ENCODE data around the gene ACR.

ACR gene

DNA sequence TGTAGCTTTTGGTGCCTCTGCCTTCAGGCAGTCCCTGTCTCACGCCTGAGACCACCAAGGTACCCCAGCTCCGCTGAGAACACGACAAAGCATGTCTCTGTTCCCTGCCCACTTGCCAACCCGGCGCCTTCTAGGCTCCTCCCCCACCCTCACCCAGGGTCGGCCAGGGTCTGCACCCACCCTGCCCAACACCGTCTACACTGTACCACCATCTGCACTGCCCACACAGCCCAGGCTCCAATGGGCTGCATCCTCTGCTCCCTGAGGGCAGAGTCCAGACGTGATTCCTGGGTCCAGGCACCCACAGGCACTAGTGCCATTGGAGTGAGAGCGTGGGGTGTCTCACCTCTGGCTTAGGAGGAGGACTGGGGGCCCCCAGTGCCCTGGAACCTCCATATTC lies 22.8 kb upstream of the ACR start:
- POLR2A ChIA-PET: no interaction called here
- TF ChIP-seq CTBP1 (IDR thresholded peaks at IDR 0.05; ENCODE audit: borderline replicate concordance): no peak
- no peak for TF ChIP-seq L3MBTL2 (conservative IDR thresholded peaks at IDR 0.05)
- no peak for TF ChIP-seq ZNF384 (IDR thresholded peaks at IDR 0.05)
- no peak for TF ChIP-seq TARDBP (IDR thresholded peaks at IDR 0.05)
- no peak for TF ChIP-seq PKNOX1 (IDR thresholded peaks at IDR 0.05)
- TF ChIP-seq BHLHE40 (IDR thresholded peaks at IDR 0.05; ENCODE audit: borderline replicate concordance): no peak
- no peak for TF ChIP-seq SP1 (IDR thresholded peaks at IDR 0.05)
- no peak for TF ChIP-seq SUZ12 (IDR thresholded peaks at IDR 0.05)
- TF ChIP-seq LEF1 (IDR thresholded peaks at IDR 0.05; ENCODE audit: borderline replicate concordance): no peak
- TF ChIP-seq NFRKB (IDR thresholded peaks at IDR 0.05): no peak
- no peak for TF ChIP-seq ELF4 (IDR thresholded peaks at IDR 0.05)
- TF ChIP-seq FOXA1 (IDR thresholded peaks at IDR 0.05): no peak
- TF ChIP-seq FOXK2 (IDR thresholded peaks at IDR 0.05): no peak
- CTCF ChIA-PET: no interaction called here
- no peak for DNase-seq (ENCODE audit: extremely low spot score)

DNA sequence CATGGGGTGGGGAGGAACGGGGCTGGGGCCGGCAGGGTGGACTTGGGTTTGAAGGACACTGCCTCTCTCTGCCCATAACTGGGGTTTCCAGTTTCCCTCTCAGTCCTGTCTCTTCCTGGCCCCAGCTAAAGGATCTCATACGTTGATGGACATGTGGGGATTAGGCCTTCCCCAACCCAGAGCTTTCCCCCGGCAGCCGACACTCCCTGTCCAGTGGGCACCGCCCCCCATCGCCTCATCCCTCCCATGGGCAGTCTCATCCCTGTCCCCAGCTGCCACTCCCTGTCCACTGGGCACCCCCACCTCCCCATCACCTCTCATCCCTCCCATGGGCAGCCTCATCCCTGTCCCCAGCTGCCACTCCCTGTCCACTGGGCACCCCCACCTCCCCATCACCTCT lies 22.2 kb upstream of the ACR start:
- no peak for TF ChIP-seq TARDBP (IDR thresholded peaks at IDR 0.05)
- no peak for TF ChIP-seq NFRKB (IDR thresholded peaks at IDR 0.05)
- no peak for TF ChIP-seq FOXK2 (IDR thresholded peaks at IDR 0.05)
- TF ChIP-seq HDGF (IDR thresholded peaks at IDR 0.05; ENCODE audit: borderline replicate concordance): no peak
- TF ChIP-seq SUZ12 (IDR thresholded peaks at IDR 0.05): no peak
- TF ChIP-seq L3MBTL2 (conservative IDR thresholded peaks at IDR 0.05): no peak
- TF ChIP-seq ARNT (IDR thresholded peaks at IDR 0.05): no peak
- TF ChIP-seq CTBP1 (IDR thresholded peaks at IDR 0.05; ENCODE audit: borderline replicate concordance): no peak
- TF ChIP-seq ELF4 (IDR thresholded peaks at IDR 0.05): no peak
- TF ChIP-seq PKNOX1 (IDR thresholded peaks at IDR 0.05): no peak
- no peak for TF ChIP-seq ZNF384 (IDR thresholded peaks at IDR 0.05)
- TF ChIP-seq SP1 (IDR thresholded peaks at IDR 0.05): no peak
- CTCF ChIA-PET: no interaction called here
- POLR2A ChIA-PET: no interaction called here
- no peak for DNase-seq (ENCODE audit: extremely low spot score)

- no peak for DNase-seq (ENCODE audit: extremely low spot score)
- ChIA-PET CTCF (interaction anchor here (0.8 kb wide), 1 partner anchor 28 kb away, joined by 3 read pairs; no protein-coding TSS in a partner anchor), POLR2A (no interaction called here)
- TF ChIP-seq L3MBTL2 (conservative IDR thresholded peaks at IDR 0.05) (no peak), FOXA1 (IDR thresholded peaks at IDR 0.05) (no peak), SP1 (IDR thresholded peaks at IDR 0.05) (no peak), FOXK2 (IDR thresholded peaks at IDR 0.05) (no peak), HDGF (IDR thresholded peaks at IDR 0.05; ENCODE audit: borderline replicate concordance) (no peak), SUZ12 (IDR thresholded peaks at IDR 0.05) (no peak), NFRKB (IDR thresholded peaks at IDR 0.05) (no peak), BHLHE40 (IDR thresholded peaks at IDR 0.05; ENCODE audit: borderline replicate concordance) (no peak), LEF1 (IDR thresholded peaks at IDR 0.05; ENCODE audit: borderline replicate concordance) (no peak), ZNF384 (IDR thresholded peaks at IDR 0.05) (no peak), ARNT (IDR thresholded peaks at IDR 0.05) (no peak), TARDBP (IDR thresholded peaks at IDR 0.05) (no peak), CTBP1 (IDR thresholded peaks at IDR 0.05; ENCODE audit: borderline replicate concordance) (no peak), ELF4 (IDR thresholded peaks at IDR 0.05) (no peak), PKNOX1 (IDR thresholded peaks at IDR 0.05) (no peak)
Observed at GRCh38 chr22:50716290-50717024, 21.5 kb upstream of the ACR start.

DNA sequence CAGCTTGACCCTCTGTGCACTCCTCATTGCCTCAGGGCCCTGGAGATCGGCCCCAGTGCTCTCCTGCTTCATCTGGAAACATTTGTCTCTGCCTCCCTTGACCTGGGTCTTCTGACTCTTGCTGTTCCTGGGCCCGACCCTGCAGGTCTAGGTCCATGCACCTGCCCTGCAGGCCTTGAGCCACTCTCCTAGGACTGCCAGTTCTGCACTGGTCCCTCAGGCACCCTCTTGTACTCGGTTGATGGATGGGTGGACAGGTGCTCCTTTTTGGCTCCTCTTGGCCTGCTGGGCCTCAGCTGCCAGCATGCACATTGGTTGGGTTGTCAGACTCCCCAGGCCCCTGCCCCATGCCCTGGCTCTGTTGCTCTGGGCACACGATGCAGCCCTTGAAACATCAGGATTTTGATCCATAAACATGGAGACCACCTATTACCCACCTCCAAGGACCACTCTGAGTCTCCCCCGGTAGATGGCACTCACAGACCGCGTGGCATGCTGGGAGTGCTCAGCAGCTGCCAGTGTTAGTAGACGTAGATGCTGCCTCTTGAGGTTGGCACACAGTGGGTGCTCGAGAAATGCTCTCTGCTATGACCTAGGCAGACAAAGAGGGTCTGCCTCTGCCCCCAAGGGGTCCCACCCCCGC lies 20.2 kb upstream of the ACR start:
- POLR2A ChIA-PET: no interaction called here
- DNase-seq (ENCODE audit: extremely low spot score): no peak
- TF ChIP-seq FOXM1 (IDR thresholded peaks at IDR 0.05; ENCODE audit: borderline replicate concordance) (no peak), SP1 (IDR thresholded peaks at IDR 0.05) (no peak), FOXK2 (IDR thresholded peaks at IDR 0.05) (no peak), CTBP1 (IDR thresholded peaks at IDR 0.05; ENCODE audit: borderline replicate concordance) (no peak), LEF1 (IDR thresholded peaks at IDR 0.05; ENCODE audit: borderline replicate concordance) (no peak), PKNOX1 (IDR thresholded peaks at IDR 0.05) (no peak), BHLHE40 (IDR thresholded peaks at IDR 0.05; ENCODE audit: borderline replicate concordance) (no peak), HDGF (IDR thresholded peaks at IDR 0.05; ENCODE audit: borderline replicate concordance) (no peak), ELF4 (IDR thresholded peaks at IDR 0.05) (no peak), ZNF384 (IDR thresholded peaks at IDR 0.05) (no peak), L3MBTL2 (conservative IDR thresholded peaks at IDR 0.05) (no peak), TARDBP (IDR thresholded peaks at IDR 0.05) (no peak)
- CTCF ChIA-PET: no interaction called here

DNA sequence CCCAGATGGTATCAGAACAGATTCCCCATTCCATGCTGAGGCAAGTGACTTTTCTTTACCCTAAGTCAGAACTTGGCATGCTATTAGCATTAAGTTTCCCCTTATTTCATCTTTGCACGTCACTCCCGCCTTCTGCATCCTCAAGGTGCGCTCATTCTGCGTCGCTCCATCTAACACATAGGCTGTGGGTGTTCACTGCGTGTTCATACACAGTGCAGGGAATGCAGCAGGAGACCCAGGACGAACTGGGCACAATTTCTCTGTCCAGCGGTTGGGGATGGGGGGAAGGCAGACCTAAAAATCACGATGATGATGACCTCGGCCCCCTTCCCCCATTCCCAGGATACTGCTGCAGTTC lies 19.7 kb upstream of the ACR start:
- TF ChIP-seq SUZ12 (IDR thresholded peaks at IDR 0.05) (no peak), CTBP1 (IDR thresholded peaks at IDR 0.05; ENCODE audit: borderline replicate concordance) (no peak), BHLHE40 (IDR thresholded peaks at IDR 0.05; ENCODE audit: borderline replicate concordance) (no peak), ELF4 (IDR thresholded peaks at IDR 0.05) (no peak), FOXA1 (IDR thresholded peaks at IDR 0.05) (no peak), L3MBTL2 (conservative IDR thresholded peaks at IDR 0.05) (no peak), TARDBP (IDR thresholded peaks at IDR 0.05) (no peak), NFRKB (IDR thresholded peaks at IDR 0.05) (no peak), PKNOX1 (IDR thresholded peaks at IDR 0.05) (no peak)
- DNase-seq (ENCODE audit: extremely low spot score): no peak
- ChIA-PET CTCF (no interaction called here), POLR2A (no interaction called here)
